Measurements from ENCODE around the gene PRKAR1B.

- TF ChIP-seq SUZ12 (IDR thresholded peaks at IDR 0.05; ENCODE audit: extremely low read depth, insufficient read depth, insufficient read length) = no peak
- no peak for TF ChIP-seq YY1 (IDR thresholded peaks at IDR 0.05; ENCODE audit: insufficient read depth, insufficient read length)
Measured at GRCh38 chr7:569996-570800, 156.9 kb downstream of the PRKAR1B start.

All from NT2/D1 (cell line).